Activated T-helper 9 cell treated with anti-CD3 and anti-CD28 coated beads, Interleukin-2, amount 50 U/mL, for 16 hours (primary cell): ENCODE measurements around the gene HIGD2A.

ENCODE experiments used
- DNase-seq: peaks from one replicate; pipeline ENCODE4 v3.0.0-alpha.2; 2020; ENCODE audit warnings: low read depth

HIGD2A gene

GRCh38 chr5:176369934-176370711 lies 18.4 kb upstream of the HIGD2A start:
- DNase-seq: no peak

GRCh38 chr5:176371621-176372539 lies 16.7 kb upstream of the HIGD2A start:
- DNase-seq: no peak

- DNase-seq: no peak
These were observed 15.3 kb upstream of the HIGD2A start for GRCh38 chr5:176373100-176373818.

GRCh38 chr5:176379881-176380280 lies 8.7 kb upstream of the HIGD2A start:
- DNase-seq: no peak

- DNase-seq: no peak
These were observed 7.1 kb upstream of the HIGD2A start for GRCh38 chr5:176381423-176381822.

GRCh38 chr5:176381979-176382378 lies 6.6 kb upstream of the HIGD2A start:
- DNase-seq: no peak

- DNase-seq: no peak
These were observed 5.8 kb upstream of the HIGD2A start for GRCh38 chr5:176382721-176383120.

- DNase-seq: no peak
These were observed 5.2 kb upstream of the HIGD2A start for GRCh38 chr5:176383248-176383905.

GRCh38 chr5:176383961-176384360 lies 4.6 kb upstream of the HIGD2A start:
- no peak for DNase-seq

- DNase-seq: no peak
These were observed 4.1 kb upstream of the HIGD2A start for GRCh38 chr5:176384366-176384930.

- no peak for DNase-seq
These were observed 3.6 kb upstream of the HIGD2A start for GRCh38 chr5:176384991-176385390.

GRCh38 chr5:176386491-176386890 lies 2.1 kb upstream of the HIGD2A start:
- no peak for DNase-seq

- DNase-seq: no peak
These were observed 1.1 kb upstream of the HIGD2A start for GRCh38 chr5:176387384-176387925.

- DNase-seq: peak; percentile 10
These were observed 528 bp upstream of the HIGD2A start for GRCh38 chr5:176388003-176388443.

- no peak for DNase-seq
These were observed 878 bp downstream of the HIGD2A start for GRCh38 chr5:176389135-176390123.

GRCh38 chr5:176391479-176391878 lies 2.9 kb downstream of the HIGD2A start:
- DNase-seq: no peak

GRCh38 chr5:176391999-176392398 lies 3.4 kb downstream of the HIGD2A start:
- DNase-seq: no peak

- DNase-seq: no peak
These were observed 4.0 kb downstream of the HIGD2A start for GRCh38 chr5:176392526-176392925.

- no peak for DNase-seq
These were observed 5.5 kb downstream of the HIGD2A start for GRCh38 chr5:176394096-176394495.
